ENCODE measurements around the gene CARMIL3.
"Not testable (repeated sequence)": the region's sequence is repeated elsewhere in the genome, so short reads cannot be mapped to it uniquely, and the experiment has no call there.

Gene CARMIL3
- 0.20 to 0.94 reads per million in 2 donors for total RNA-seq

DNA sequence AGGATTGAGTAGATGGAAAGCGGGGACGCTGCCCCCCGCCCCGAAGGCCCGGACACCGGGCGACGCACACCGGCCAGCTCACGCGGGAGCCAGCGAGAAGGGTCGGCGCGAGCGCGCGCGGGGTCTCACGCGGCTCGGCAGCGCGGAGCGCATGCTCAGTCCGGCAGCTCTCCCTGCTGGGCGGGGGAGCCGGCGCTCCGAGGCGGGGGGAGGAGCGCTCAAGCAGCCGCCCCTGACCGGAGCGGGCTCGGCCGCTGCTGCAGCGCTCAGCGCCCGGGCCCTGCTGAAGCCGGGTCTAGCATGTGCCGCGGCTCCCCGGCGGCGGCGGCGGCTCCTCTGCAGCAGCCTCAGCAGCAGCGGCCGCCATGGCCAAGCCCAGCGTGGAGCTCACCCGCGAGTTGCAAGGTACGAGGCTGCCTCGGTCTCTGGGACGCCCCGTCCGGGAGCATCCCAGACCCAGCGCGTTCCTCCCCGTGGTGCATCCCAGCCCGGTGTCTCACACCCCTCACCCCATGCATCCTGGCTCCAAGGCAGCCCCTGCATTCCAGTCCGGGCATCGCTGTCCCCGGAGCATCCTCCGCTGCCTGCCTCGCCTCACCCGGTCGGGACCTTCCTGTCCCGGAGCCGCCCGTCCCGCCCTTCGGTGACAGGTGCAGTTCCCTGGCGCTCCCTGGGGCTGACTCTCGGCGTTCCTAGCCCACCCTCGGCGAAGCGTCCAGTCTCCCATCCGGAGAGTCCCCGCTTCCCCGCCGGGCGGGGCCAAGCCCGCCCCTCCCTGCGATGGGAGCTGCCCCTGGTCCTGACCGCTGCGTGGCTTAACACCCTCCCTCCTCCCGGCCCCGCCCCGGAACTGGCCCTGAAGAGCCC is at the start of gene CARMIL3:
Gene CARMIL3, plus strand, starts transcription at position 221 of the 867 bp plus-strand sequence. Its CDS starts 145 bp downstream, at position 366.
- DNase-seq = peak; percentile 34 to 60 (median 38)

DNA sequence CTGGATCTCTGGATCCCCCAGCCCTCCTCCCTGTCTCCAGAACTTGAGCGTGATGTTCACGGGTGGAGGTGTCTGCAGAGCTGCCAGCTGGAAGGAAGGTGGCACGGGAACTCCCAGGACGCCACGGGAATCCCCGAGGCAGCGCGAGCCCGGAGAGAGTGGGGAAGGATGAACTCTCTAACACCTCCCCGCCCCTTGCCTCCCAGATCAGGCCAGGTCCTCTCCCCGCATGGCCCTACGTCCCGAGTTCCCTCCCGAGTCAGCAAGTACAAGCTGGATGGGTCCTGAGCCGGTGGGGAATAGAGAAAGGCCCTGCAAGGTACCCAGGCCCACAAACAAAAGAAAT is 45.4 kb upstream of the CARMIL3 start:
- not testable (repeated sequence) for DNase-seq

DNA sequence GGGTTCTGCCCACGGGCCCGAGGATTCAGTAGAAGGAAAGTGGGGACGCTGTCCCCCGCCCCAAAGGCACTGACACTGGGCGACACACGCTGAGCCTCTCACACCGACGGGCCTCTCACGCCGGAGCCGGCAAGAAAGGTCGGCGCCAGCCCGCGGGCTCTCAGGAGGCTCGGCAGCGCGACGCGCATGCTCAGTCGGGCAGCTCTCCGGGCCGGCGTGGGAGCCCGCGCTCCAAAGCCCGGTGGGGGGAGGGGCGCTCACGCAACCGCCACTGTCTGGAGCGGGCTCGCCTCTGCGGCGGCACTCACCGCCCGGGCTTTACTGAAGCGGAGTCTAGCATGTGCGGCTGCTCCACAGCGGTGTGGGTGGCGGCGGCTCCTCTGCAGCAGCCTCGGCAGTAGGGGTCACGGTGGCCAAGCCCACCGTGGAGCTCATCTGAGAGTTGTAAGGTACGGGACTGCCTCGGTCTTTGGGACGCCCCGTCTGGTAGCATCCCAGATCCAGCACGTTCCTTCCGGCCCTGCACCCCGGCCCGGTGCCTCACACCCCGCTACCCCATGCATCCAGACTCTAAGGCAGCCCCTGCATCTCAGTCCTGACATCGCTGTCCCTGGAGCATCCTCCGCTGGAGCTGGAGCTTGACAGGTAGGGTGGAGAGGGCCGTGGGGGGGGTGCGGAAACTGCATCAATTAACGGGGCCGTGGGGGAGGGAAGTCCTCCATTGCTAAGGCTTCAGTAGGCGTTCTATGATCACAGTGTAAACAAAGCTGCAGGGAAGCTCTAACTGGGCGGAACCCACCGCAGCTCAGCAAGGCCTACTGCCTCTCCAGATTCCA is 44.8 kb upstream of the CARMIL3 start:
- DNase-seq = peak in 4 of 5 experiments; percentile 48 to 67 (median 60)

DNA sequence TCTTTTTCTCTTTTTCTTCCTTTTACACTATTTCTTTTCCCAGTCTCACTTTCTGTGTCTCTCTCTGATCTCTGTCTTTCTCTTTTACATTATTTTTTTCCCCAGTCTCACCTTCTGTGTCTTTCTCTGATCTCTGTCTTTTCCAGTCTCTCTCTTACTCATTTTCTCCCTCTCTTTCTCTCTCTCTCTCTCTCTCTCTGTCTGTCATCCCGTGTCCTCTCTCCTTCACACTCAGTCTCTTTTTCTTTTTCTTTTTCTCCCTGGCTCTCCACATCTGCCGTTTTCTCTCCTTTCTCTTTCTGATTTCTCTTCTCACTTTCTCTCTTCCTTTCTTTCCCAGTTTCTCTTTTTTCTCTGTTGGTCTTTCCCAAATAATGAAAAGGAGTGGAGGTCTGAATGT is 40.8 kb upstream of the CARMIL3 start:
- DNase-seq = no peak

DNA sequence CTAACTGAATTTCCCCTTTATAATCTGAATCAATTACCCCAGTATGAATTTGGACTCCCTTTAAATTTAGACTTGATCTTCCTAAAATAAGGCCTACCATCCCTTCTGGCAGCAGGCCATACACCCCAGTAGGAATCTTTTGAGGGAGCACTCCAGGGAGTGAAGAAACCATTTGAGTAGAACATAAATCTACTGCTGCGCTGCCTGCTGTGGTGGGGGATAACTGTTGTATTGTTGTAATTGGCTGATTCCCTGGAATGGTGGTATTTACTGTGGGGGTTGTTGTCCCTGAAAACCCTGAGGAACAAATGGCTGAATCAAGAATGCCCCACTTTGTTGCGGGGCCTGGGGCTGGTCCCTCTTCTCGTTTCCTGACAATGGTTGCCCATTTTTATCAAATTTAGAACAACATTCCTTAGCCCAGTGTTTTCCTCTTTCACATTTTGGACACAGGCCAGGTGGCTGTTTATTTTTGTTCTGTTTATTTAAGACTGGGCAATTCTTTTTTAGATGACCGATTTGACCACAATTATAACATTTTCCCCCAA is 39.0 kb upstream of the CARMIL3 start:
- DNase-seq = not testable (repeated sequence)

DNA sequence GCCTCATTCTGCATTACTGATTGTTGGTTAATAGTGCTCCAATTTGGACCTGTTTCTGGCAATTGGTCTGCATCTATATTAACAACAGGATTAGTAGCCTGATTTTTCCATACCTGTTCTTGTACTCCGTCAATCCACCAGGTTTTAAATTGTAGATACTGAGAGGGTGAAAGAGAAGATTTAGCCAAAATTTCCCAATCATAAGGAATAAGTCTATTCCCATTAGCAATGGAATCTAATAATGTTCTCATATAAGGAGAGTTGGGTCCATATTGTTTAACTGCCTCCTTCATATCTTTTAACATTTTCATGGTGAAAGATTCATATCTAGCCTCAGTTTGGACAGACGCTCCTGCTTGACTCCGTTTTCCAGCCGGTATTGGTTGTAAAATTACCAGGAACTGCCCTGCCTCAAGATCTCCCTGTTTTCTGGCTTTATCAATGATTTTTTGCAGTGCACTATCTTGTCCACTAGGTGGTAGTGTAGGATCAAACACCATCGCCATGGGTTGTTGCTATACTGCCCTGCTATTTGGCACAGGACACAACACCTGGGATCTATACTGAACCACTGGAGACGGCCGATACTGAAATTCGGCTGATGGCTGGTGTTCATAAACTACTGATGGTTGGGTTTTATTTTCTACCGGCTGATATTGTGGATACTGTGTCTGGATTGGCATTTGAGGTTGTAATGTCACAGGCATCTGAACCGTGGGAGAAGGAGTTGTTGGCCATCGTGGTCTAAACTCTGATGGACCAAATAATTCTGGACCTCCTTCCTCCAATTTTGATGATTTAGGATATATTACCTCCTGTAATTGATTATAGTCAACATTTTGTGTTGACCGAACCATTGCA is 37.9 kb upstream of the CARMIL3 start:
- DNase-seq = peak in 3 of 5 experiments; percentile 26 to 74 (median 36)

GRCh38 chr14:24015745-24016144 is 36.1 kb upstream of the CARMIL3 start:
- not testable (repeated sequence) for DNase-seq

- DNase-seq = not testable (repeated sequence)
Observed at GRCh38 chr14:24018978-24019377, 32.8 kb upstream of the CARMIL3 start.

- peak in 1 of 5 experiments; percentile 12 for DNase-seq
Observed at GRCh38 chr14:24019944-24020343, 31.9 kb upstream of the CARMIL3 start.

- not testable (repeated sequence) for DNase-seq
Observed at GRCh38 chr14:24020520-24020919, 31.3 kb upstream of the CARMIL3 start.

DNA sequence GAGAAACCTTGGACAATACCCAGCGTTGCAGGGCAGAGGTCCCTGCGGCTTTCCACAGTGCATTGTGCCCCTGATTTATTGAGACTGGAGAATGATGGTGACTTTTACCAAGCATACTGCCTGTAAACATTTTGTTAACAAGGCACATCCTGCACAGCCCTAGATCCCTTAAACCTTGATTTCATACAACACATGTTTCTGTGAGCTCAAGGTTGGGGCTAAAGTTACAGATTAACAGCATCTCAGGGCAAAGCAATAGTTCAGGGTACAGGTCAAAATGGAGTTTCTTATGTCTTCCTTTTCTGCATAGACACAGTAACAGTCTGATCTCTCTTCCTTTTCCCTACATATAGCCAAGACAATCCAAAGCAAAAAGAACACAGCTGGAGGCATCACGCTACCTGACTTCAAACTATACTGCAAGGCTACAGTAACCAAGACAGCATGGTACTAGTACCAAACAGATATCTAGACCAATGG is 26.8 kb upstream of the CARMIL3 start:
- DNase-seq = not testable (repeated sequence)

- DNase-seq = not testable (repeated sequence)
Observed at GRCh38 chr14:24029687-24030086, 22.1 kb upstream of the CARMIL3 start.

- DNase-seq = not testable (repeated sequence)
Observed at GRCh38 chr14:24031331-24031730, 20.5 kb upstream of the CARMIL3 start.

GRCh38 chr14:24032727-24033418 is 18.9 kb upstream of the CARMIL3 start:
- DNase-seq = no peak

GRCh38 chr14:24035769-24036168 is 16.0 kb upstream of the CARMIL3 start:
- DNase-seq = not testable (repeated sequence)

DNA sequence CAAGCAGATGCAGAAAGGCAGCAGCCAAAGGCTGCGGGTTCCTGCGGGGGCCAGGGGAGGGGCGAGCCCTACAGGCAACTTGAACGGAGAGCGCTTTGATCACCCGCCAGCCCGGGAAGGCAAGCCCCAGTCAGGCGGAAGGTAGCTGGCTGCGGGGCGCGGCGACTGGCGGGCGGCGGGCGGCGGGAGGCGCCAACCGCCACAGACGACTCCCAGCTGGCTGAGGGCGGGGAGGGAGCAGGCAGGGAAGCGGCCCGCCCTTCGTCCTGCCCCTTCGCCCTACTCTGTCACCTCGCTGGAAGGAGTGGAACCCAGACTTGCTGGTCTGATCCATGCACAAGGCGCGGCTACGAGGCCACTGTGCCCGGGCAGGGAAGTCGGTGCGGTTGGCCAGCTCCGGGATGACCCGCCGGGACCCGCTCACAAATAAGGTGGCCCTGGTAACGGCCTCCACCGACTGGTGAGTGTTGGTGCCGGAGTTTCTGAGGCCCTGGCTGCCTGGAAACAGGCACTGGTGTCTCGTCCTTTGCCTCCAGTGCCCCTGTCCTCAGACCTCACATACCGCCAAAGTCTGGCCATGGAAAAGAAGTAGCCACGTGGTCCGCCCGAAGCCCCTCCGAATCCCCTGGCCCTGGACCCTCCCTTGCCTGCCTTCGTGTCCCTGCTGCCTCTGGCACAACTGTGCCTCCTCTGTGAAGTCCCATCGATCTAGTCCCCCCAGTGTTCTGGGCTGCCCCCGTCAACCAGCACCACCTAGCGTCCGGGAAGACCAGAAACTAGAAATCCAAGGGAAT is 15.4 kb upstream of the CARMIL3 start:
- DNase-seq = peak in 4 of 5 experiments; percentile 30 to 71 (median 56)

DNA sequence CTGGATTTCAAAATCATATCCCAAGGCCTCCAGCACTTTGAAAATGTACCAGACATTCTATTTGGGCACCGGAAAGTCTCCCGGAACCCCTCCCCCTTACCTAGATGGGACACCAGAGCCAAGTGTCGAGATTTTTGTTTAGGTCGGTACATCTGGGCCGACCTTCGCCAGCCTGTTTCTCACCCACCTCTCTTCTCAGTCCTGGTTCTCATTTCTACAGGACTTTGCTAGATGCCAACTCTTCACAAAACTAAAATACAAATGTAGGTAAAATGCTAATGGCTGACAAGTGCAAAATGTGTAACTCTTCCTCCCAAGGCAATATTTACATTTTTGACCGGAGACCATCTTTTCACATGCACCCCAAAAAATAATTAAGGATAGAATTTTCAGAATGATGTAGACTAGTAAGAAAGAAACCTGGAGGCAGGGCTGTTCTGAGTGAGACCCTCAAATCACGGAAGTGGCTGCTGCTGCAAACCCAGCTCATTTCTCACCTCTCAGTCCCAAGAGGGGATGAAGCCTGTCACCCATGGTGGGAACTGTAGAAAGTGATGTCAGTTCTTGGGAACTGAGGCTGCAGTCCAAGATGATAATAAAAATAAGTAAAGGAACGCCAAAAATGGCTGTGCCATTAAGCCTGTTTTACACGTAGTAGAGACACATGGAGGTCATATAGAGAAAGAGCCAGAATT is 14.7 kb upstream of the CARMIL3 start:
- not testable (repeated sequence) for DNase-seq

DNA sequence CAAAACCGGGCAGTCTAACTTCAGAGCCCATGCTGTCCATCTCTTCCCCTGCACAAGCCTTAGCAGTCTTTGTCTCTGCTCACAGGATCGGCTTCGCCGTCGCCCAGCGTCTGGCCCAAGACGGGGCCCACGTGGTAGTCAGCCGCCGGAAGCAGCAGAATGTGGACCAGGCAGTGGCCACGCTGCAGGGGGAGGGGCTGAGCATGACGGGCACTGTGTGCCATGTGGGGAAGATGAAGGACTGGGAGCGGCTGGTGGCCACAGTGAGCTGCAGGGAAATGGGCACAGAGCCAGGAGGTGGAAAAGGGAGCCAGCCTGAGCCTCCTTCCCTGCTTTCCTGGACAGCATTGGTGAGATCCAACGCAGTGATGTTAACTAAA is 14.2 kb upstream of the CARMIL3 start:
- DNase-seq = no peak

DNA sequence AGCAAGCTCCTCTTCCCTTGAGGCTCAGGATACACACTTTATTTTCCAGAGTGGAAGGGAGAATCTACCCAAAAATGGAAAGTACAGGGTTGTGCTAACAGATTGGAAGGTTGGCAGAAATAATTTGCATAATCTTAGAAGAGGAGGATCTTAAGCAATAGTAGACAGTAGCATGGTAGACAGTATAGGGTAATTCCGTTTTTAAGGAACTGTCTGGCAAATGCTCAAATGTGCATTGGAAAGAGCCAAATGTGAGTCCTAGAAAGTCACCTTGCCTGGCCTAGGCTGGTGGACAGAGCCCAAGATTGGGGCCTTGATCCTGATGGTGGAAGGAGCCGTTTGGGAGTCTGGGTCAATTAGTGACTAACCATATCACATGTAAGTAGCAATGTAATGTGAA is 13.1 kb upstream of the CARMIL3 start:
- DNase-seq = no peak

- no peak for DNase-seq
Observed at GRCh38 chr14:24040692-24041091, 11.1 kb upstream of the CARMIL3 start.

All from T-helper 2 cell (primary cell).